ENCODE results near the gene HIPK4.

The HIPK4 gene

GRCh38 chr19:40425450-40426287 lies 35.7 kb upstream of the HIPK4 start, which contains the start of gene SERTAD1:
TSS of gene SERTAD1 (minus strand) at chr19:40425992. CDS start at chr19:40423546, 2,446 bp downstream.
- DNase-seq (ENCODE audit: low read depth) = peak; percentile 97
- H3K4me3 ChIP-seq (ENCODE audit: low read length) = peak within 1 kb of the TSS; percentile 85
- TF ChIP-seq CTCF (conservative IDR thresholded peaks at IDR 0.05; ENCODE audit: low read depth, low read length) = peak; percentile 60

GRCh38 chr19:40424637-40425449 lies 34.9 kb upstream of the HIPK4 start:
- no peak for DNase-seq (ENCODE audit: low read depth)
- TF ChIP-seq CTCF (conservative IDR thresholded peaks at IDR 0.05; ENCODE audit: low read depth, low read length) = no peak
- peak overlapping the region; percentile 85 for H3K4me3 ChIP-seq (ENCODE audit: low read length)

- H3K4me3 ChIP-seq (ENCODE audit: low read length) = peak overlapping the region; percentile 85
- TF ChIP-seq CTCF (conservative IDR thresholded peaks at IDR 0.05; ENCODE audit: low read depth, low read length) = no peak
- no peak for DNase-seq (ENCODE audit: low read depth)
These were observed 34.0 kb upstream of the HIPK4 start for GRCh38 chr19:40423938-40424337.

GRCh38 chr19:40422748-40423566 lies 33.0 kb upstream of the HIPK4 start:
- no peak for TF ChIP-seq CTCF (conservative IDR thresholded peaks at IDR 0.05; ENCODE audit: low read depth, low read length)
- H3K4me3 ChIP-seq (ENCODE audit: low read length) = no peak overlapping the region
- no peak for DNase-seq (ENCODE audit: low read depth)

- TF ChIP-seq CTCF (conservative IDR thresholded peaks at IDR 0.05; ENCODE audit: low read depth, low read length) = no peak
- no peak for DNase-seq (ENCODE audit: low read depth)
- no peak overlapping the region for H3K4me3 ChIP-seq (ENCODE audit: low read length)
These were observed 32.2 kb upstream of the HIPK4 start for GRCh38 chr19:40421993-40422747.

Data from retinal pigment epithelial cell (primary cell).